Stimulated activated CD4-positive, alpha-beta T cell treated with anti-CD3 and anti-CD28 coated beads, Interleukin-1b, Interleukin-23, amount 100 ng/mL, for 48 hours (primary cell): ENCODE results near the gene CACNA1D.

Experiments
- DNase-seq: peaks from one replicate; pipeline ENCODE4 v3.0.0-alpha.2; 2020

The CACNA1D gene

DNA sequence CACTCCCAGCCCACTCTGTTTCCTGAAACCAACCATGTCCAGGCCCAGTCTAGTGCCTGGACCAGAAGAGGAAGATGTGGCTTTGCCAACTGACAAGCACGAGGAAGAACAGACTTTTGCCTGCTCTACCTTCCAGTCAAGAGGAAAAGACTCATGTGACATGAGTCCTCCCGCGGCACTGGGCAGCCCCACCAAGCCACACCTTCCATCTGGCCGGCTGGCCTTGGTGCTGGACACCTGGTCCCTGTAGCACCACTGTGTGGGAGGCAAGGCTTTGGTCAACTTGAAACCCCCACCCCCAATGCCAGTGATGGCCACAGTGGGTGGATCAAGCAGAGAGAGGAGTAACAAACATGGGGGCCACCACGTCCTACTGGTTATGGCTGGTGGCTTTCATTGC is 339.3 kb downstream of the CACNA1D start:
- DNase-seq, result no peak

DNA sequence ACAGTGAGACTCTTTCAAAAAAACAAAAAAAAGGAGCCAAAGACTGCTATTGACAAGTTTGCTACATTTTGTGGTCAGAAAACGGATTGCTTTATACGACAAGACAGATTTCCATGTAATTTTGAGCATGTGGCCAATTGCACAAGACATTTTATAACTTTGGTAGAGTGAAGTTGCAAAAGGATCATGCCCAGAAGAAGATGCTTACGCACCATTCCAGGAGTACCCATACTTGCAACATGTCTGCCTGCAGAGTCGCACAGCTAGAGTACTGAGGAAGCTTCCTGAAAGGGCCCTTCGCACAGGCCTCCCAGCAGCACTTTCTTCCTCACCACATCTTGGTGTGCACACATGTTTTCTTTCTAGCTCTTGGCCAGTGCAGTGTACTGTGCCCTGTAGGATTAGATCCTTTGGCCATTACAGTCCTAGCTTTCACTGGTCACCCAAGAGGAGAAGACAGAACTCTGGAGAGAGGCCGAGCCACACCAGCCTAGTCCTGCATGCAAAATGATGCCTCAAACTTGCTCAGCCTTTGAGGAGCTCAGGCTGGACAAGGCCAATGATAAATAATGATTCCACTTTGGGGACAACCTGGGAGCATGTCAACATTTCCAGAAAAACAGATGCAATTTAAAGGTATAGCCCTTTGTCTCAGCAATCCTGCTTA is 340.2 kb downstream of the CACNA1D start:
- no peak for DNase-seq

DNA sequence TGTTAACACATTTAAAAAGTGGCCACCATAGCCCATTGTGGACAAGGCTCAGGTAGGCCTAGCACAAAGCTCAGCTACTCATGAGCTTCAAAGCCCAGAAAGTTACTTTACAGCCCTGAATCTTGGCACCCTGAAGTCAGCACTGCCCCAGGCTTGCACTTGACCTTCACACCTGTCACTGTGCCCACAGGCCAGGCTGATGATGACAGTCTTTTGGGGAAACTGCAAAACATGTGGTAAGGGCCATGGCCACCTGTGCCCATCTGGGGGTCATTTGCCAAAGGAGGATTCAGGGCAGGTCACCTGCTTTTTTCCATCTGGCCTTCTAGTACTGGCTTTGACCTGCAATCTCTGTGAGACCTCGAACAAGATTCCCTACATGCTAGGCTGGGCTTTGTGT is 340.8 kb downstream of the CACNA1D start:
- DNase-seq, result no peak

DNA sequence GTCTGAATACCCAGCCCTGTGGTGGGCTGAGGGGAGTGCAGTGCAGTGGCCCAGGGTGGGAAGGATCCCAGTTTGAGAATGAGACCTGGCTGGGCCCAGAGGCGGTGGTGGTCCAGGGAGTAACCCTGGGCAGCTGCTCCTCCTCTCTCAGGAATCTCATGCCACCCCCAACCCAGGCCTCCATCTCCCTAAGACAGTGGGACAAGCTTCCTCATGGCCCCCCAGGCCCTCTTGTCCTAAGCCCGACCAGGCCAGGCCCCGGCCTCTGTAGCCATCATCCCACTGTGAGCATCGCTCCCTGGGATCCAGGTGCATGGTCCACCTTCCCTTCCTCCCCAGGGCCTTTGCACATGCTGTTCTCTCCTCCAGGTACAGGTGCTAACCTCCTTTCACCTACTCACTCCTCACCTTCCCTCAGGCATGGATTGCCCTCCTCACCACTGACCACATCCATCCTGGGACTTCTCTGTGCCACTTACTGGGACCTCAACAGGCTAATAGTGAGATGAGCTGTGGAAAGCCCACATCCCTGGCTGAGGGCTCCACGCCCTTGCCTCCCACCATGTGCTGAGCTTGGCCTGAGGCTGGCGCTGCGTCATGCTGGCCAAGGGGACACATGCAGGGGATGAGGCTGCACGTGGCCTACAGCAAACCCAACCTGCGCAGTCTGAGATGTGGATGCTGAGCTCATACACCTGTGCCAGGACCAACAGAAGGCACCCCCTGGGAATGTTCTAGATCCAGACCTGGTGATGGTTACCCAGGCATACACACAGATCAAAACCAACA is 341.9 kb downstream of the CACNA1D start:
- no peak for DNase-seq

DNA sequence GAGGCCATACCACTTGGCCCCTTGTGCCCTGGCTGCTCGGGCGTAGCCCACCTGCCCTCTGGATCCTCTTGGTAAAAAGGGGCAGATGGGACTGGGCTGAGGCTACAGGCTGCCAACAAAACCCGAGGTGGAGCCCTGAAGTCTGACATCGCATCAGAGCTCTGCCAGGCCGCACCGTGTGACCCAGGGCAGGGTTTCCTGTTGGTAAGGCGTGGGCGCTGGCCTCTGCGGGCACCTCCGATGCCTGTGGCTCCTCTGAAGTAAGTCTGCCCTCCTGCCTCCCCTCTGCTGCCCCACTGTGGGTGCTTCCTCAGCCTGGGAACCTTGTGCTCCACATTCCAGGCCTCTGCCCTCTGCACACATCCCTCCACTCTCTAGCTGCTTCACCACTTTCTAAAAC is 342.9 kb downstream of the CACNA1D start:
- no peak for DNase-seq

DNA sequence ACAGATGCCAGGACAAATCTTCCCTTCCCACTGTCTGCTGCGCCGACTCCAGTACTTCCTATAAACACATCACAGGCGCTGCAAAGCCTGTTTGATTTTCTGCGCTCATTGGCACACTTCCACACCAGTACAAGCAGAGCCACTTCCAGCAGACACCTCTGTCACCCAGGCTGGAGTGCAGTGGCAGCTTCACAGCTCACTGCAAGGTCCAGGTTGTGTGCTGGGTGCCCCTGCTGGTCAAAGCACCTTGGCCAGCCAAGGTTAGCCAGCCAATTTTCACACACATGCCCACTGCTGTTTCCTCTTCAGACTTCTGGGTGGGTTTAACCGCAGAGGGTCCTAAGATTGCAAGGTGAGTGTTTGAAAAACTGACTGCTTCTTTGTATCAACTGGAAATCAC is 346.9 kb downstream of the CACNA1D start:
- DNase-seq, result no peak

DNA sequence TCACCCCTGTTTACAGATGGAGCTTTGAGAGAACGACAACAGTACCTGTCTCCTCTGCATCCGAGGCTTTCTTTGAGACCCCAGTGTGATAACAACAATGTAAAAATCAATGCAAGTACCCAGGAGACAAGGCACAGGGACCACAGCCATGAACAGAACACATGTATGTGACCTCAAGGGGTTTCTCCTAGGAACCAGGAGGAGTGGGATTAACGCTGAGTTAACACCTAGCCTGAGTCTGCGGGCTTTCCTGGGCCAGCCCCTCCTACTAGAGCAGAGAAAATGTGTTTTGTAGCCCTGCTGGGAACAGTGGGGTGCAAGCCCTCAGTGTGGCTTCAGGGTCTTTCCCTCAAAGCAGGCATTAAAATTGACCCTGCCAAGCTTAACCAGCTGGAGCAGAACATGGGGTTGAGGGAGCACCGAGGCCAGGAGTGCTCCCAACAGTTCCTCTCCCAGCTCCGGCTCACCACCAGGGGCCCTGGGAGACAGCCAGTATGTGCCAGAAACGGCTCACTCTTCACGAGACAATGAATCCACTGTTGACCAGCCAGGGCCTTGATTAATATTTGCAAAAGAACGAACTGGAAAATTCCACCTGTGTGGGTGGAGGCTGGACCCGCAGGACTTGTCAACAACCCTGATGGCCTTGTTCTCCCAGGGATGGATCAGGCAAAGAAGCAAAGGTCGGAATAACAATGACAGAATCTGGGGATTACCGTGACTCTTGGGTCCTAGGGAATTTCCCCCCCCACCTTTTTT is 348.2 kb downstream of the CACNA1D start:
- no peak for DNase-seq

DNA sequence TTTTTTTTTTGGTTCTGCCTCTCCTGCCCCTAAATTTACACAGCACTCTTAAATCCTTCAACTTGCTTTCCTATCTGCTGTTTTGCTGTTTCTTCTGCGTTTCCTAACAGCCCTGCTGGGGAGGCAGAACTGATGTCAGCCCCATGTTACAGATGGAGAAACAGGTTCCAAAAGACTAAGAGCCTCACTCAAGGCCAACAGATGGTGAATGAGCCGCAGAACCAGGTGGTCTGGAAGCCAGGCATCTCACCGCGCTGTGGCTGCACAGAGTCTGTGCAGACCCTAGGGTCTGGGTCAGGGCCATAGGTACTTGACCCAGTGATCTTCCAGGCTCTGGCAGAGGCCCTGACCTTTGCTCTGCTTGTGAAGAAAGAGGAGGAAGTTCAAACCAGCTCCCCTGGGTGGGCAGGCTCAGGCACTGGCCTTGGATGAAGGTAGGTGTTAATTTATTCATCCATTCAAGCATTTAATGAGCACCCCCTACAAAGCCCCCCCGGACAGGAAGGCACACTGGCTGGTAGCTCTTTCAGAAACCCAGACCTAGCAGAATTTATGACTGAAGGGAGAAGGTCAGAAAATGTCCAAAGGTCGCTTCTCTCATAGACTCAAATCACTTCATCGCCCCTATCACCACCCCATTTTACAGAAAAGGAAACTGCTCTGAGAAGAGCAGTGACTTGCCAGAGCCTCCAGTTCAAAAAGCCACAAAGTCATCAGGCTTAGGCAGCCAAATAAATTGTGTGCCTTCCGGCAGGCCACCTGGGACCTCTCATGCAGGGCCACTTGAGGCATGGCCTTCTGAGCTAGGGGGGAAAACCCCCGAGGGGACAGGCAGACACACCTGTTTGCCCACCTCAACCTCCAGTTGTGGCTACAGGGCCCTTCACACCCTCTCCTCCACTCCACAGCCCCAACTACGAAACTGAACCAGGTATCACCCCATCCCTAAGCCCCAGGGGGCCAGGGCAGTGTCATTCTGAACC is 349.1 kb downstream of the CACNA1D start:
- DNase-seq, result no peak

DNA sequence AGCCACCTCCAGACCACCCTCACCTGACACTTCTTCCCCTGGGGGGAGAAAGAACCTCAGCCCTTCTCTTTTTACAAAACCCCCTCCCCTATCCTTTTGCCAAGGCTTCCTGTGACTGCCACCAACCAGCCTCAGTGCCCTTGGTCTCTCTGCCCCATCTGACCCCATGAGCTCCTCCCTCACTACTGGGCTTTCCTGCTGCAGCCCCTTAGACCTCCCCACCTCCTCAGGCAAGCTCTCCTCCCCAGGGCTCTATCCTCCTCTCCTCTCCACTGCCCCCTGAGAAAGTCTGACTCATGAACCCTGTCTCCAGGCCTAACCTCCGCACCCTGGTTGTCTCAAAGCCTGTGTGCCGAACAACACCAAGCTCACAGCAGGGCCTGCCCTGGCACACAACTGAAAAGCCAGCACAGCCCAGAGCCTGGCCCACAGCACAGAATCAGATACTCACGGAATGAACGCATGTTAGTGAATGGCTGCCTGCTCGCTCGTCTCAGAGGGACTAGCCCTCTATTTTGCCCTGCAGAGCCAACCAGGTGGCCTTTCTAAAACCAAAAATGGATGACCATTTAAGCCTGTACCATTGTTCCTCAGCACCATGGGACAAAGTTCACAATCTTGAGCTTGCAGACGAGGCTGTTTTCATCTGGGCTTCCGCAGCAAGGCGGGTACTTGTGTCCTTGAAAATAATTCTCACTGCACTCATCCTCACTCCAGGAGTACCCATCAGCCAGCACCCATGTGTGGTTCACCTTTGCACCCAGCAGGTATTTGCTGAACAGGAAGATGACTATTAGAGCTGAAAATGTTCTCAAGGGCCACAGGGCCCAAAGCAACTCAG is 350.1 kb downstream of the CACNA1D start:
- no peak for DNase-seq

DNA sequence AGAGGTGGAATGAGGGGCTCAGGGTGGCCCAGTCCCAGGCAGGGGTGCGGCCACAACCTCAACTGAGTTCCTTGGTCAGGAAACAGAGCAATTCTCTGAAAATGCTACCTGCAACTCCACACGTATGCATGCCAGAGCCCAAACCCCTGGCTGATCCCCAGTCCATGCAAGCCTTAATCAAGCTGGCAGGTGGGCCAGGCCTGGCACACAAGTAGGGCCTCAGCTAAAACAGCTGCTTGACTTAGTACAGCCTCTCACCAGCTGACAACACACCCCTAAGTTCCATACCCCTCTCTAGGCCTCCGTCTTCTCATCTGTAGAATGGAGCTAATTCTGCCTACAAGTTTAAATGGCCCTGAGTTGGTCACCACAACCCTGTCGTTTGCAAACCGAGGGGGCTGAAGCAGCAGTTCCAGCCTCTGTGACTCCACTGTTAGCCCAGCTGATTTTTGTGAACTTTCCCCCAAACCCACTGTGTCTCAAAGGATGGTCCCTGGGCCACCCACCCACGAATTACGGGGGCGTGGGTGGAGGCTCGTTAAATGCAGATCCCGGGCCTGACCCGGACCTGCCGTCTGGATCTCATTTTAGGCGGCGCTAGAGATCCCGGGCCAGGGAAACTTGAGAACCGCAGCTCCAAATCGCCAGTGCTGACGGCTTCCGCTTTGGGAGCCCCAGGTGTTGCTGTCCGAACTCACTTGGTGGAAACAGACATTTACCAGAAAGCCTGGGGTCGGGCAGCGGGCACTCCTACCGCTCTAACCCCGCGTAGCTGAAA is 350.9 kb downstream of the CACNA1D start:
- no peak for DNase-seq

DNA sequence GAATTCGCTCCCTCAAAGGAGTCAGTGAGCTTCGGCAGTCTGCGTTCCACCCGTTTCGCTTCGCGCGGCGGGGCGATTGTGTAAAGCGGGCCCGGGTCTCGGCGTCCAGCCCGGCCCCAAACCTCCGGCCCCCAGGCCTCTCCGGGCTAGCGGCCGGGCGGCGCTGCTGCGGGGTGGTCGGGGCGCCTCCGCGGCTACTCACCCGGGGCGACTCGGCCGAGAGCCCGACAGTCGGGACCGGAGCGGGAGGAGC is 351.4 kb downstream of the CACNA1D start:
- DNase-seq, result no peak

DNA sequence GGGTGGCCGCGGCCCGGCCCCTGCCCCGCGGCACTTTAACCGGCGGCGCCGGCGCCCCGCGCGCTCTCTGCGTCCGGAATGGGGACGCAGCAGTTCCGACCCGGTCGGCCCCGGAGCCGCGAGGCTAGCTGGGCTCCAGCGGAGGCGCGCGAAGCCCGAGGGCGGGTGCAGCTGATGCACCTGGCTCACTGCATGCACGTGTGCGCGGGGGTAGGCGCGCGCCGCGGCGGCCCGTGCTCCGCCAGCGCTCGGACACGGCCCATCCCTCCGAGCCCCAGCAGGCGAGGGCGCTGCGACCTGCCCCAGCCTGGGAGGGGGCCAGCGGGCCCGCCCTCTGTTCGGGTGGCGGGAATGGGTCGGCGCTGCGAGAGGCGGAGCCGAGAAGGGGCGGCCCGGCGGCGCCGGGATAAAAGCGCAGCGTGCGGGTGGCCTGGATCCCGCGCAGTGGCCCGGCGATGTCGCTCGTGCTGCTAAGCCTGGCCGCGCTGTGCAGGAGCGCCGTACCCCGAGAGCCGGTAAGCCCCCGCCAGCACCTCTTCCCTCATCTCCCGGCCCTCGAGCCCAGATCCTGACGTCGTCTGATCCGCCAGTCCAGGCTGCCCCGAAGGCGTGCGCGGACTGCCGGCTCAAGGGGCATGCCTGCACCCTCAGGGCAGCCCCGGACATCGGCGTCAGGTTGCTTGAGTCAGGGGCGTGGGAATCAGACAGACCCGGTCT is 351.9 kb downstream of the CACNA1D start, which contains the start of the genes CHDH and IL17RB:
Gene CHDH (minus strand): TSS at position 286 of the 717 bp plus-strand sequence. CDS start 22,411 bp downstream, outside the sequence.
Gene IL17RB (plus strand): TSS at position 435 of the 717 bp plus-strand sequence. CDS start 21 bp downstream, at position 456.
- DNase-seq, result no peak

DNA sequence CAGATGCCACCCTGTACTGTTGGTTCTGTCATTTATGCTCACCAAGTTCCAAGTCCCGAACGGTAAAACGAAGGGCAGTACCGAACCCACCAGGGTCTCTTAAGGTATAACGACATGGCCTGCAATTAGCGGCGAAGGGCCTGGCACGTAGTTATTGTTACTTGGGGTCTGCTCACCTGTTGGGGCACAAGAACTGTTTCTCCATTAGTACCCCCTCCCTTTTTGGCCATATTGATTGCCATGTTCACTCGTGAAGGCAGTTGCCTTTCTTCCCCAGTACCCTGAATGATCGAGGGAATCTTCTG is 352.4 kb downstream of the CACNA1D start:
- no peak for DNase-seq

DNA sequence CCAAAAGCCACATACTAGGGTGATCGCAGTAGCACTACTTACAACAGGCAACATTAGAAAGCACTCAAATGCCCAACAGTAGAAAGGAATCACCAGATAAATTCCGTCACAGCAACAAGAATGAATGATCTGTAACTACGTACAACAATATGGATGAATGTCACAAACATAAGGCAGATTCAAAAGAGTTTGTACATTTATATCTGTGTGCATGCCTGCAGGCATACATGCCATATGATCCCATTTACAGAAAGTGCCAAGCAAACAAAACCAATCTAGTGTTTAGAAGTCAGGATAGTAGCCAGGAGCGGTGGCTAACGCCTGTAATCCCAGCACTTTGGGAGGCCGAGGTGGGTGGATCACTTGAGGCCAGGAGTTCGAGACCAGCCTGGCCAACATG is 355.5 kb downstream of the CACNA1D start:
- no peak for DNase-seq

DNA sequence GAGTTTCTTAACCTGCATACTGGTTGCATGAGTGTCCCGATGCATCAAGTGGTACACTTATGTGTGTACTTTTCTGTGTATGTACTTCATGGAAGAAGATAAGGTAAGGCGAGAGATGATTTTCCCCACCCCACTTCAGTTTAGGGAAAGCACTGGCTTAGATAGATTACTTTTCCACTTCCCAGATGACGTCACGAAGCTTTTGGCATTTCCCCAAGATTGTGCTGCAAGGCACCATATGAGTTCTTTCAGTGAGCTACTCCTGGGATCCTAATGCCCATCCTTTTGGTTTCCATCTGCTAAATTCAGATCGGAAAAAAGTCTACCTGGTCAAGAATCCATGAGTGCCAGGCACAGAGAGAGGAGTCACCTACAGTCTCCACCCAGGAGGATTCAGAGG is 356.5 kb downstream of the CACNA1D start:
- no peak for DNase-seq

DNA sequence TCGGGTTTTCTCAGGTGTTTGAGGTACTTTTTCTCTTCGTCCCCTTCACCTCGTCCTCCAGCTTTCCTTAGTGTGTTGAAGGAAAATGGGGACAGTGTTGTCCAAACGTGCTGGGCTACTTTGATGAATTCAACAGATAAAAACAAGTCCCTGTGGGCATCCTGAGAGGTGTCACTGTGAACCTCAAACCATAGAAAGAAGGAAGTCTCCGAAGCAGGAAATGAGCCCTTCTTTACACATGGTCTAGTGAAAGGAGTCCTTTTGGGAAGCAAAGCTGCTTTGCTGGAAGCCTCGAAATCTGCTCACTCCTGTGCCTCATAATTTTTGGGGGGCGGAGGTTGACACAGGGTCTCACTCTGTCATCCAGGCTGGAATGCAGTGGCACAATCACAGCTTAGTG is 362.6 kb downstream of the CACNA1D start:
- no peak for DNase-seq

DNA sequence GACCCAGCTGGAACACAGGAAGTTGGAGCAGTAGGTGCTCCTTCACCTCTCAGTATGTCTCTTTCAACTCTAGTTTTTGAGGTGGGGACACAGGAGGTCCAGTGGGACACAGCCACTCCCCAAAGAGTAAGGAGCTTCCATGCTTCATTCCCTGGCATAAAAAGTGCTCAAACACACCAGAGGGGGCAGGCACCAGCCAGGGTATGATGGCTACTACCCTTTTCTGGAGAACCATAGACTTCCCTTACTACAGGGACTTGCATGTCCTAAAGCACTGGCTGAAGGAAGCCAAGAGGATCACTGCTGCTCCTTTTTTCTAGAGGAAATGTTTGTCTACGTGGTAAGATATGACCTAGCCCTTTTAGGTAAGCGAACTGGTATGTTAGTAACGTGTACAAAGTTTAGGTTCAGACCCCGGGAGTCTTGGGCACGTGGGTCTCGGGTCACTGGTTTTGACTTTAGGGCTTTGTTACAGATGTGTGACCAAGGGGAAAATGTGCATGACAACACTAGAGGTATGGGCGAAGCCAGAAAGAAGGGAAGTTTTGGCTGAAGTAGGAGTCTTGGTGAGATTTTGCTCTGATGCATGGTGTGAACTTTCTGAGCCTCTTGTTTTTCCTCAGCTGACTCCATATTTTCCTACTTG is 363.8 kb downstream of the CACNA1D start:
- DNase-seq, result no peak

DNA sequence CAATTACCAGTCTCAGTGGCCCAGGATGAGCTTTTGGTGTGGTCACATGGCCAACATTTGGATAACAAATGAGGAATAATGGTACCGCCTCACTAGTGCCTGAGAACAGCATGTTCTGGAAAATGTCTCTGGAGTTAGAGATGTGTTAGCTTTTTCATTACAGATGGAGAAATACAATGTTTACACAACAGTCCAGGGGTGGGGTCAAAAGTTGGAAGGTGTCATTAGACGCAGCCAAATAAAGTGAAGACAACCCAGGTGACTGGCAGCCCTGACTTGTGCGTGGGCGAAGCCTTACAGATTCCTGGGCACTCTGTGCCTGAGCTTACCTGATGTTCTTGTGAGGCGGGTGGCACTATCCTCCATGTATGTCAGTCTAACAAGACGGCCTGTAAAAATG is 364.8 kb downstream of the CACNA1D start:
- DNase-seq, result no peak

DNA sequence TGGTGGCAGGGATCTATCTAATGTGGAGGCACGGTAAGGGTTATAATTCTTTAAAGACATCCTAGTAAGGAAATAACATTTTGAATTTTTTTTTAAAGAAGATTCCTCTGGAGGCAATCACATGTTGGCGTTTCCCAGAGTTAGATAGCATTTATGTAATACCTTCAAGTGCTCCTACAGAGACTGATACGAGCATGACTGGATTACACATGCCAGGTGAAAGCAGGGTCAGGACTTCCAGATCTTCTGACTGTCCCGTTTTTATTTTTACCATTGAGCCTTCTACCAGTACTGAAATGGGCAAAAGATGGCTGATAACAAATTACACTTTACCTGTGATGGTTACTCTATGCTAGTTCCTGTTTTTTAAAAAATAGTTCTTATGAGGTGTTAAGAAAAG is 365.8 kb downstream of the CACNA1D start:
- DNase-seq, result no peak

DNA sequence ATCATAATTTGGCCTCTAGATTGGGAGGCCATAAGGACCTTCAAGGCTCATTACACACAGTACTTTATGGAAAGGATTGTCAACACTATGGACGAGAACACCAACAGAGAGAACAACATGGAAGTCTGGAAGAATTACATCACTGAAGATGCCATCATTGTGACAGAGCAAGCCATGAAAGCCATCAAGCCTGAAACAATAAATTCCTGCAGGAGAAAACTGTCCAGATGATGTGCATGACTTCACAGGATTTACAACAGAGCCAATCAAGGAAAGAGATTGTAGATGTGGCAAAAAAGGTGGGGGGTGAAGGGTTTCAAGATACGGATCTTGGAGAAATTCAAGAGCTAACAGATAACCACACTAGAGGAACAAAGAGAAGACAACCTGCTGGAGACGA is 367.8 kb downstream of the CACNA1D start:
- DNase-seq, result no peak
